Measurements from ENCODE around the gene CYP3A4. TPM values are rescaled to one million over a fixed set of nuclear protein-coding genes. Genes with fewer than 3 reads are reported as not detected.

The CYP3A4 gene
- not detected for total RNA-seq (ENCODE audit: unreplicated experiment)
- long read RNA-seq: 0 reads

GRCh38 chr7:99784007-99784406 lies at the start of gene CYP3A4:
Gene CYP3A4 (minus strand): TSS chr7:99784184. CDS start chr7:99784081, 103 bp downstream.
- Mint-ChIP-seq H3K27ac (ENCODE audit: unreplicated experiment) (no peak within 1 kb of the TSS), H3K4me3 (ENCODE audit: unreplicated experiment) (no peak within 1 kb of the TSS), H3K9me3 (ENCODE audit: unreplicated experiment) (peaks cover 2% of the 10 kb centered on the region), H3K27me3 (ENCODE audit: unreplicated experiment) (no peaks in the 10 kb centered on the region), H3K4me1 (ENCODE audit: low read depth, unreplicated experiment) (no peaks in the 10 kb centered on the region), H3K36me3 (ENCODE audit: unreplicated experiment) (no peaks in the 10 kb centered on the region)
- no peak for DNase-seq
- TF ChIP-seq, protein P1, sequence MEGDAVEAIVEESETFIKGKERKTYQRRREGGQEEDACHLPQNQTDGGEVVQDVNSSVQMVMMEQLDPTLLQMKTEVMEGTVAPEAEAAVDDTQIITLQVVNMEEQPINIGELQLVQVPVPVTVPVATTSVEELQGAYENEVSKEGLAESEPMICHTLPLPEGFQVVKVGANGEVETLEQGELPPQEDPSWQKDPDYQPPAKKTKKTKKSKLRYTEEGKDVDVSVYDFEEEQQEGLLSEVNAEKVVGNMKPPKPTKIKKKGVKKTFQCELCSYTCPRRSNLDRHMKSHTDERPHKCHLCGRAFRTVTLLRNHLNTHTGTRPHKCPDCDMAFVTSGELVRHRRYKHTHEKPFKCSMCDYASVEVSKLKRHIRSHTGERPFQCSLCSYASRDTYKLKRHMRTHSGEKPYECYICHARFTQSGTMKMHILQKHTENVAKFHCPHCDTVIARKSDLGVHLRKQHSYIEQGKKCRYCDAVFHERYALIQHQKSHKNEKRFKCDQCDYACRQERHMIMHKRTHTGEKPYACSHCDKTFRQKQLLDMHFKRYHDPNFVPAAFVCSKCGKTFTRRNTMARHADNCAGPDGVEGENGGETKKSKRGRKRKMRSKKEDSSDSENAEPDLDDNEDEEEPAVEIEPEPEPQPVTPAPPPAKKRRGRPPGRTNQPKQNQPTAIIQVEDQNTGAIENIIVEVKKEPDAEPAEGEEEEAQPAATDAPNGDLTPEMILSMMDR (IDR thresholded peaks at IDR 0.05; ENCODE audit: partially characterized antibody, unreplicated experiment): no peak

DNA sequence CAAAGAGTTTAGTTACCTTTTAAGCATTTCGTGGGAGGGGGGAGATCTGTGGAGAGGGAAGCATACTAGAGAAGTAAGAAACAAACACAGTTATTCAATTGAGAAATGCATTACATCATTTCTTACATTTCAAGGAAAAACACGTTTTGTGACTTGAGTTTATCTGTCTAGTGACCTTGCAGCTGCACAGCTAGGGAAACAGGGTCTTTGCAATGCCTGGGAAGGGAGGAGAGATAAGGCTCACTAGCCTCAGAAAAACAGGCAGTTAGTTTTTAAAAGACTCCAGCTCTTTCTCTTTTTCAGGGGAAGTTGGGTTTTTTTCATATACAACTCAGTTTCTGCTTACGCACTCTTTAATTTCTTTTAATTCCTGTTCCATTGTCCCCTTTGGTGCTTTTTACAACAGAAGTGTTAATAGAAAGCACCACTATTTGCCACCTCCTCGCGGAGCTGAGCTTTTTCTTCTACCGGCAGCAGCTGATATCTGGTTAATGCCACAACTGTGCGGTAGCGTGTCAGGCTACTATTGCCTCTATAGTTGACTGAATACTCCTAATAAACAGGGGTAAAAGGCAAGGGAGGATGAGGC lies 49.4 kb upstream of the CYP3A4 start:
- Mint-ChIP-seq H3K4me1 (ENCODE audit: low read depth, unreplicated experiment) (no peaks in the 10 kb centered on the region), H3K27me3 (ENCODE audit: unreplicated experiment) (no peaks in the 10 kb centered on the region), H3K27ac (ENCODE audit: unreplicated experiment) (no peak overlapping the region), H3K4me3 (ENCODE audit: unreplicated experiment) (no peak overlapping the region), H3K36me3 (ENCODE audit: unreplicated experiment) (no peaks in the 10 kb centered on the region), H3K9me3 (ENCODE audit: unreplicated experiment) (no peaks in the 10 kb centered on the region)
- DNase-seq: no peak
- TF ChIP-seq, protein P1 (IDR thresholded peaks at IDR 0.05; ENCODE audit: partially characterized antibody, unreplicated experiment): no peak

GRCh38 chr7:99831595-99831994 lies 47.6 kb upstream of the CYP3A4 start:
- Mint-ChIP-seq H3K36me3 (ENCODE audit: unreplicated experiment) (no peaks in the 10 kb centered on the region), H3K27me3 (ENCODE audit: unreplicated experiment) (no peaks in the 10 kb centered on the region), H3K27ac (ENCODE audit: unreplicated experiment) (no peak overlapping the region), H3K4me1 (ENCODE audit: low read depth, unreplicated experiment) (no peaks in the 10 kb centered on the region), H3K4me3 (ENCODE audit: unreplicated experiment) (no peak overlapping the region), H3K9me3 (ENCODE audit: unreplicated experiment) (no peaks in the 10 kb centered on the region)
- TF ChIP-seq, protein P1 (IDR thresholded peaks at IDR 0.05; ENCODE audit: partially characterized antibody, unreplicated experiment): no peak
- DNase-seq: no peak

- Mint-ChIP-seq H3K4me3 (ENCODE audit: unreplicated experiment) (no peak overlapping the region), H3K36me3 (ENCODE audit: unreplicated experiment) (no peaks in the 10 kb centered on the region), H3K9me3 (ENCODE audit: unreplicated experiment) (no peaks in the 10 kb centered on the region), H3K27me3 (ENCODE audit: unreplicated experiment) (no peaks in the 10 kb centered on the region), H3K27ac (ENCODE audit: unreplicated experiment) (no peak overlapping the region), H3K4me1 (ENCODE audit: low read depth, unreplicated experiment) (no peaks in the 10 kb centered on the region)
- no peak for DNase-seq
- TF ChIP-seq, protein P1 (IDR thresholded peaks at IDR 0.05; ENCODE audit: partially characterized antibody, unreplicated experiment): no peak
These were observed 45.7 kb upstream of the CYP3A4 start for GRCh38 chr7:99829524-99830160.

GRCh38 chr7:99828811-99829210 lies 44.8 kb upstream of the CYP3A4 start:
- H3K27me3 Mint-ChIP-seq (ENCODE audit: unreplicated experiment): no peaks in the 10 kb centered on the region

More at GRCh38 chr7:99828811-99829210, 44.8 kb upstream of the CYP3A4 start:
- DNase-seq: no peak
- H3K4me3 Mint-ChIP-seq (ENCODE audit: unreplicated experiment): no peak overlapping the region
- TF ChIP-seq, protein P1 (IDR thresholded peaks at IDR 0.05; ENCODE audit: partially characterized antibody, unreplicated experiment): no peak
- no peaks in the 10 kb centered on the region for H3K4me1 Mint-ChIP-seq (ENCODE audit: low read depth, unreplicated experiment)
- no peaks in the 10 kb centered on the region for H3K36me3 Mint-ChIP-seq (ENCODE audit: unreplicated experiment)
- no peaks in the 10 kb centered on the region for H3K9me3 Mint-ChIP-seq (ENCODE audit: unreplicated experiment)
- no peak overlapping the region for H3K27ac Mint-ChIP-seq (ENCODE audit: unreplicated experiment)
